Measurements from ENCODE around the gene CNTNAP2. TPM values are rescaled to one million over a fixed set of nuclear protein-coding genes. Genes with fewer than 3 reads are reported as not detected.

The CNTNAP2 gene
- total RNA-seq, 2 experiments from 2014 or later = 0.28 TPM; not detected in 1

GRCh38 chr7:146791344-146792285 lies 675.0 kb downstream of the CNTNAP2 start:
- H3K9me3 ChIP-seq (ENCODE audit: low read length) = no peaks in the 10 kb centered on the region
- no peaks in the 10 kb centered on the region for H3K79me2 ChIP-seq (ENCODE audit: insufficient read depth, low read depth, low read length)
- no peaks in the 10 kb centered on the region for H3K36me3 ChIP-seq (ENCODE audit: insufficient read depth, low read length)
- no peaks in the 10 kb centered on the region for H3K4me1 ChIP-seq (ENCODE audit: insufficient read depth, low read length, poor library complexity, severe bottlenecking)
- TF ChIP-seq EZH2phosphoT487 (IDR thresholded peaks at IDR 0.05; ENCODE audit: borderline replicate concordance, low read depth, low read length) (no peak), CTCF (conservative IDR thresholded peaks at IDR 0.05; ENCODE audit: low read length) (no peak)
- ChIA-PET CTCF (ENCODE audit: unreplicated experiment) (no interaction called here), POLR2A (no interaction called here)
- H3K9me2 ChIP-seq (ENCODE audit: insufficient read depth, low read length) = no peaks in the 10 kb centered on the region
- intact Hi-C loops (cut with micrococcal nuclease; ENCODE audit: unreplicated experiment) = no loop called here
- no peak overlapping the region for H2AFZ ChIP-seq (ENCODE audit: low read length)
- no peaks in the 10 kb centered on the region for H4K20me1 ChIP-seq (ENCODE audit: insufficient read depth, low read length)
- BruUV-seq (replicated peaks) = no TSS peak
- no peak overlapping the region for H3K4me3 ChIP-seq (ENCODE audit: low read depth, low read length, poor library complexity, severe bottlenecking)
- DNase-seq (ENCODE audit: low spot score) = no peak
- no peak overlapping the region for H3K4me2 ChIP-seq (ENCODE audit: low read length)
- no peak overlapping the region for H3K27ac ChIP-seq (ENCODE audit: low read depth, low read length, poor library complexity, severe bottlenecking)

GRCh38 chr7:146804620-146805019 lies 688.0 kb downstream of the CNTNAP2 start:
- ChIA-PET CTCF (ENCODE audit: unreplicated experiment) (no interaction called here), POLR2A (interaction anchor here (0.6 kb wide), 1 partner anchor 14 kb away, joined by 3 read pairs; no protein-coding TSS in a partner anchor)
- H4K20me1 ChIP-seq (ENCODE audit: insufficient read depth, low read length) = no peaks in the 10 kb centered on the region
- no peak for TF ChIP-seq EZH2phosphoT487 (IDR thresholded peaks at IDR 0.05; ENCODE audit: borderline replicate concordance, low read depth, low read length)
- TF ChIP-seq CTCF (conservative IDR thresholded peaks at IDR 0.05; ENCODE audit: low read length) = no peak
- no peak overlapping the region for H3K4me2 ChIP-seq (ENCODE audit: low read length)
- no TSS peak for BruUV-seq (replicated peaks)
- no peaks in the 10 kb centered on the region for H3K9me3 ChIP-seq (ENCODE audit: low read length)
- no peak for DNase-seq (ENCODE audit: low spot score)
- H2AFZ ChIP-seq (ENCODE audit: low read length) = no peak overlapping the region
- no peak overlapping the region for H3K27ac ChIP-seq (ENCODE audit: low read depth, low read length, poor library complexity, severe bottlenecking)
- no peak overlapping the region for H3K4me3 ChIP-seq (ENCODE audit: low read depth, low read length, poor library complexity, severe bottlenecking)
- intact Hi-C loops (cut with micrococcal nuclease; ENCODE audit: unreplicated experiment) = no loop called here
- H3K4me1 ChIP-seq (ENCODE audit: insufficient read depth, low read length, poor library complexity, severe bottlenecking) = no peaks in the 10 kb centered on the region
- no peaks in the 10 kb centered on the region for H3K79me2 ChIP-seq (ENCODE audit: insufficient read depth, low read depth, low read length)
- no peaks in the 10 kb centered on the region for H3K36me3 ChIP-seq (ENCODE audit: insufficient read depth, low read length)
- no peaks in the 10 kb centered on the region for H3K9me2 ChIP-seq (ENCODE audit: insufficient read depth, low read length)

- POLR2A ChIA-PET = interaction anchor here (0.6 kb wide), 1 partner anchor 15 kb away, joined by 3 read pairs; no protein-coding TSS in a partner anchor
- Histone ChIP-seq H3K4me1 (ENCODE audit: insufficient read depth, low read length, poor library complexity, severe bottlenecking) (no peaks in the 10 kb centered on the region), H3K4me3 (ENCODE audit: low read depth, low read length, poor library complexity, severe bottlenecking) (no peak overlapping the region), H3K4me2 (ENCODE audit: low read length) (no peak overlapping the region), H4K20me1 (ENCODE audit: insufficient read depth, low read length) (no peaks in the 10 kb centered on the region), H3K36me3 (ENCODE audit: insufficient read depth, low read length) (no peaks in the 10 kb centered on the region), H3K9me3 (ENCODE audit: low read length) (no peaks in the 10 kb centered on the region), H2AFZ (ENCODE audit: low read length) (no peak overlapping the region), H3K79me2 (ENCODE audit: insufficient read depth, low read depth, low read length) (no peaks in the 10 kb centered on the region), H3K27ac (ENCODE audit: low read depth, low read length, poor library complexity, severe bottlenecking) (no peak overlapping the region), H3K9me2 (ENCODE audit: insufficient read depth, low read length) (no peaks in the 10 kb centered on the region)
- no peak for TF ChIP-seq EZH2phosphoT487 (IDR thresholded peaks at IDR 0.05; ENCODE audit: borderline replicate concordance, low read depth, low read length)
- no peak for TF ChIP-seq CTCF (conservative IDR thresholded peaks at IDR 0.05; ENCODE audit: low read length)
- BruUV-seq (replicated peaks) = no TSS peak
- no peak for DNase-seq (ENCODE audit: low spot score)
- intact Hi-C loops (cut with micrococcal nuclease; ENCODE audit: unreplicated experiment) = no loop called here
- CTCF ChIA-PET (ENCODE audit: unreplicated experiment) = no interaction called here
Measured at GRCh38 chr7:146805082-146805481, 688.5 kb downstream of the CNTNAP2 start.
